Mucosa of descending colon (tissue), 3 donors: ENCODE results near the gene NAP1L3. TPM values are rescaled to one million over a fixed set of nuclear protein-coding genes. Genes with fewer than 3 reads are reported as not detected.

Experiments used
- ATAC-seq: fragments of 200-7000 bp; cut with Tn5 transposase; one replicate; pipeline ENCODE4 v1.9.1; 2020; ENCODE audit warnings: mild to moderate bottlenecking, moderate library complexity
- DNase-seq, 3 donors: peaks; one replicate each; pipeline ENCODE4 v3.0.0-alpha.2; 2020
- H3K36me3 ChIP-seq: fragments of 200-600 bp; one replicate; pipeline ENCODE4 v1.8.0; 2021; ENCODE audit warnings: low read depth, mild to moderate bottlenecking
- H3K4me1 ChIP-seq: fragments of 200-600 bp; one replicate; pipeline ENCODE4 v1.8.0; 2021; ENCODE audit warnings: low read depth, mild to moderate bottlenecking
- H3K4me3 ChIP-seq: fragments of 200-600 bp; one replicate; pipeline ENCODE4 v1.8.0; 2021; ENCODE audit warnings: mild to moderate bottlenecking
- H3K9me3 ChIP-seq: fragments of 200-600 bp; one replicate; pipeline ENCODE4 v1.8.0; 2021; ENCODE audit warnings: mild to moderate bottlenecking
- CTCF ChIP-seq: fragments of 200-600 bp; IDR thresholded peaks from one replicate; pipeline ENCODE4 v1.8.0; 2022; ENCODE audit warnings: antibody characterized with exemption, mild to moderate bottlenecking
- intact Hi-C, 2 donors: fragments of 100-400 bp; cut with DNase I in 1 of 2; cut with micrococcal nuclease in 1 of 2; formaldehyde crosslinking; loops; one replicate each; pipeline versions ENCODE4 v1.11.0 to v1.11.1; 2022; cut with DNase I, micrococcal nuclease
- total RNA-seq, 3 donors: library from RNA; stranded (reverse); fragmentation: NEBNext Ultra II Directional in 2 of 3; extraction: Animal tissue kit (Norgen Biotek cat#: 25700) in 2 of 3; gene quantifications; one replicate each; pipeline versions ENCODE4 v1.2.1 to v1.2.4, GENCODE V29; 2021 to 2023
- donor health status: DM: no; HTN: no; CAD: no; lungs with moderate emphysema.
- donor health status: DM: no; HTN: no; CAD: no.
- donor health status: DM: no; HTN: yes; CAD: no.

Gene NAP1L3
- total RNA-seq, 3 donors from 2014 or later: 0.67 to 4.7 (median 1.4) TPM

GRCh38 chrX:93660575-93660974 lies 12.8 kb downstream of the NAP1L3 start:
- no peaks in the 10 kb centered on the region for H3K4me1 ChIP-seq
- no peaks in the 10 kb centered on the region for H3K9me3 ChIP-seq
- peak in 1 of 3 donors; percentile 10 for DNase-seq
- no peak for TF ChIP-seq CTCF
- intact Hi-C loops: no loop called here
- H3K4me3 ChIP-seq: no peak overlapping the region
- ATAC-seq: no peak
- no peaks in the 10 kb centered on the region for H3K36me3 ChIP-seq

- TF ChIP-seq CTCF: no peak
- DNase-seq (no peak), ATAC-seq (no peak)
- Histone ChIP-seq H3K9me3 (no peaks in the 10 kb centered on the region), H3K36me3 (no peaks in the 10 kb centered on the region), H3K4me3 (no peak overlapping the region), H3K4me1 (no peaks in the 10 kb centered on the region)
- intact Hi-C loops: no loop called here
Measured at GRCh38 chrX:93649381-93649780, 24.0 kb downstream of the NAP1L3 start.

- Histone ChIP-seq H3K4me3 (no peak overlapping the region), H3K9me3 (no peaks in the 10 kb centered on the region), H3K4me1 (no peaks in the 10 kb centered on the region), H3K36me3 (no peaks in the 10 kb centered on the region)
- TF ChIP-seq CTCF: no peak
- intact Hi-C loops: no loop called here
- ATAC-seq (no peak), DNase-seq (no peak)
Measured at GRCh38 chrX:93637591-93637990, 35.8 kb downstream of the NAP1L3 start.

Other genes starting within 250 kb of the NAP1L3 start
- under 1 TPM in 2 of 3 donors, not detected in 1; 0.14 to 0.19 TPM for gene FAM133A, start 628 bp upstream of the NAP1L3 start, total RNA-seq